ENCODE results near the gene HLCS.

HLCS gene

DNA sequence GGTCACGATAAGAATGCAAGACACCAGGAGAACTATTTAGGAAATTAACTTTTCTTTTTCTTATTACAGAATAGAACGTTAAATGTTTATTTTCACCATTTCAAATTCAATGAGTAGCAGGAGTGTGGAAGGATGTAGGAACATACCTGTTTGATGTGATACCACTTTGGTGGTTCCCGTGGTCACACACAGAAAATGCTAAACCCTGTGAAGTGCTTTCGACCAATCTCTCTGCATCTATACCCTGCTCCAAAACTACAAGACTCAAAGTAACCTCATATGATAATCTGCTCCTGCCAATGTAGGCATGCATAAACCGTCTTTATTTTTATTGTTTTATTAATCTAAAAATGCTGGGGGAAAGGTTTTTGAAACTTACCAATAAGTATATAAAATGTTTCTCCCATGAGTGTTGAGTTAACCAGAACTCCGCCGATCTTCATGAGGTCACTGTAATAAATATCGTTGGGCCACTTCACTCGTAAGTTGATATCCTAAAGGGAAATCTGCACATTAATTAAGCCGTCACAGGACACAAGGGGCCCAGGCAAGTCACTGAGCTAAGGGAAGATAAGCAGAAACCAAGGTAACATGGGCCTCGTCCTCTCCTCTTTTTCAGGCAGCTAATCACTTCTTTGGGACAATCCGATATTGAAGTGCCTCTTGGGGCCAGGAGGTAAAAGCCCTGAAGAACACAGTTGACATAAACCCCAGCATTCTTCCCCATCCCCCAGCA is 207.0 kb downstream of the HLCS start (continued):
- no peak for TF ChIP-seq ZNF645 (tag by site-specific recombination; IDR thresholded peaks at IDR 0.05)
- TF ChIP-seq ZBTB17 (tag by site-specific recombination; IDR thresholded peaks at IDR 0.05) = peak; percentile 79
- TF ChIP-seq ZFP69B (tag by site-specific recombination; IDR thresholded peaks at IDR 0.05) = 0 out of 2 replicates have a peak, but pooled peaks have one; percentile 66
- no peak for TF ChIP-seq ZNF416 (tag by site-specific recombination; IDR thresholded peaks at IDR 0.05)
- no peak for TF ChIP-seq ZNF274 (IDR thresholded peaks at IDR 0.05; ENCODE audit: low read length)
- TF ChIP-seq ZNF274 (tag by site-specific recombination; IDR thresholded peaks at IDR 0.05; ENCODE audit: borderline replicate concordance) = no peak
- no peak for TF ChIP-seq ZNF138 (tag by site-specific recombination; IDR thresholded peaks at IDR 0.05; ENCODE audit: borderline replicate concordance)
- TF ChIP-seq YY2 (tag by site-specific recombination; IDR thresholded peaks at IDR 0.05) = no peak
- no peak for TF ChIP-seq KLF7 (tag by site-specific recombination; IDR thresholded peaks at IDR 0.05; ENCODE audit: borderline replicate concordance)
- TF ChIP-seq ZNF266 (tag by site-specific recombination; IDR thresholded peaks at IDR 0.05; ENCODE audit: low read depth) = no peak
- no peak for TF ChIP-seq BCL6B (tag by site-specific recombination; IDR thresholded peaks at IDR 0.05)
- TF ChIP-seq, protein P1, sequence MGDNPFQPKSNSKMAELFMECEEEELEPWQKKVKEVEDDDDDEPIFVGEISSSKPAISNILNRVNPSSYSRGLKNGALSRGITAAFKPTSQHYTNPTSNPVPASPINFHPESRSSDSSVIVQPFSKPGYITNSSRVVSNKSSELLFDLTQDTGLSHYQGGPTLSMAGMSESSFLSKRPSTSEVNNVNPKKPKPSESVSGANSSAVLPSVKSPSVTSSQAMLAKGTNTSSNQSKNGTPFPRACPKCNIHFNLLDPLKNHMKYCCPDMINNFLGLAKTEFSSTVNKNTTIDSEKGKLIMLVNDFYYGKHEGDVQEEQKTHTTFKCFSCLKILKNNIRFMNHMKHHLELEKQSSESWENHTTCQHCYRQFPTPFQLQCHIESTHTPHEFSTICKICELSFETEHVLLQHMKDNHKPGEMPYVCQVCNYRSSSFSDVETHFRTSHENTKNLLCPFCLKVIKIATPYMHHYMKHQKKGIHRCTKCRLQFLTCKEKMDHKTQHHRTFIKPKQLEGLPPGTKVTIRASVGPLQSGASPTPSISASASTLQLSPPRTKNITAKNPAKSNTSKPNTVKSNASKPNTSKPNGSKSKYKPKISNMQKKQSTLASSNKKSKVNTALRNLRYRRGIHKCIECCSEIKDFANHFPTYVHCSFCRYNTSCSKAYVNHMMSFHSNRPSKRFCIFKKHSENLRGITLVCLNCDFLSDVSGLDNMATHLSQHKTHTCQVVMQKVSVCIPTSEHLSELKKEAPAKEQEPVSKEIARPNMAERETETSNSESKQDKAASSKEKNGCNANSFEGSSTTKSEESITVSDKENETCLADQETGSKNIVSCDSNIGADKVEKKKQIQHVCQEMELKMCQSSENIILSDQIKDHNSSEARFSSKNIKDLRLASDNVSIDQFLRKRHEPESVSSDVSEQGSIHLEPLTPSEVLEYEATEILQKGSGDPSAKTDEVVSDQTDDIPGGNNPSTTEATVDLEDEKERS (tag by site-specific recombination; IDR thresholded peaks at IDR 0.05) = no peak
- TF ChIP-seq, protein P2, sequence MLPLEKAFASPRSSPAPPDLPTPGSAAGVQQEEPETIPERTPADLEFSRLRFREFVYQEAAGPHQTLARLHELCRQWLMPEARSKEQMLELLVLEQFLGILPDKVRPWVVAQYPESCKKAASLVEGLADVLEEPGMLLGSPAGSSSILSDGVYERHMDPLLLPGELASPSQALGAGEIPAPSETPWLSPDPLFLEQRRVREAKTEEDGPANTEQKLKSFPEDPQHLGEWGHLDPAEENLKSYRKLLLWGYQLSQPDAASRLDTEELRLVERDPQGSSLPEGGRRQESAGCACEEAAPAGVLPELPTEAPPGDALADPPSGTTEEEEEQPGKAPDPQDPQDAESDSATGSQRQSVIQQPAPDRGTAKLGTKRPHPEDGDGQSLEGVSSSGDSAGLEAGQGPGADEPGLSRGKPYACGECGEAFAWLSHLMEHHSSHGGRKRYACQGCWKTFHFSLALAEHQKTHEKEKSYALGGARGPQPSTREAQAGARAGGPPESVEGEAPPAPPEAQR (tag by site-specific recombination; IDR thresholded peaks at IDR 0.05) = no peak
- no peak for TF ChIP-seq HOXD13 (CRISPR knock-in tag; IDR thresholded peaks at IDR 0.05; ENCODE audit: borderline replicate concordance)
- TF ChIP-seq ZNF23 (tag by site-specific recombination; IDR thresholded peaks at IDR 0.05; ENCODE audit: borderline replicate concordance) = no peak
- TF ChIP-seq ZNF48 (tag by site-specific recombination; IDR thresholded peaks at IDR 0.05) = no peak
- no peak for TF ChIP-seq GLIS2 (tag by site-specific recombination; IDR thresholded peaks at IDR 0.05)
- no peak for TF ChIP-seq ZNF514 (tag by site-specific recombination; IDR thresholded peaks at IDR 0.05)
- no peak for TF ChIP-seq ZNF214 (tag by site-specific recombination; IDR thresholded peaks at IDR 0.05; ENCODE audit: borderline replicate concordance)
- no peak for TF ChIP-seq ZNF202 (tag by site-specific recombination; IDR thresholded peaks at IDR 0.05; ENCODE audit: borderline replicate concordance)
- no peak for TF ChIP-seq REST (tag by site-specific recombination; IDR thresholded peaks at IDR 0.05)
- TF ChIP-seq ZNF785 (tag by site-specific recombination; IDR thresholded peaks at IDR 0.05) = no peak
- TF ChIP-seq ZNF311 (tag by site-specific recombination; IDR thresholded peaks at IDR 0.05; ENCODE audit: borderline replicate concordance) = no peak
- TF ChIP-seq ZNF747 (tag by site-specific recombination; IDR thresholded peaks at IDR 0.05) = no peak
- 0 out of 2 replicates have a peak, but pooled peaks have one; percentile 52 for TF ChIP-seq BCL11A (tag by site-specific recombination; IDR thresholded peaks at IDR 0.05; ENCODE audit: low read depth)
- no peak for TF ChIP-seq ZNF664 (tag by site-specific recombination; IDR thresholded peaks at IDR 0.05)
- TF ChIP-seq SP3 (tag by site-specific recombination; IDR thresholded peaks at IDR 0.05) = no peak
- TF ChIP-seq ZNF341 (tag by site-specific recombination; IDR thresholded peaks at IDR 0.05; ENCODE audit: low read depth) = no peak
- no peak for TF ChIP-seq ZNF529 (tag by site-specific recombination; IDR thresholded peaks at IDR 0.05; ENCODE audit: insufficient replicate concordance)
